Ishikawa (cell line): ENCODE results near the gene C14orf180.

Experiments used
- EGR1 ChIP-seq: IDR thresholded peaks from 2 replicates; pipeline ENCODE4 v1.6.1; 2012
- EP300 ChIP-seq: IDR thresholded peaks from 2 replicates; pipeline ENCODE4 v1.6.1; 2012; ENCODE audit warnings: borderline replicate concordance
- FOXM1 ChIP-seq: IDR thresholded peaks from 2 replicates; pipeline ENCODE4 v1.6.1; 2012; ENCODE audit warnings: low read depth, borderline replicate concordance
- NFIC ChIP-seq: IDR thresholded peaks from 2 replicates; pipeline ENCODE4 v1.6.1; 2012
- RAD21 ChIP-seq: IDR thresholded peaks from 2 replicates; pipeline ENCODE4 v1.6.1; 2012; ENCODE audit warnings: low read depth
- TAF1 ChIP-seq: IDR thresholded peaks from 2 replicates; pipeline ENCODE4 v1.6.1; 2012; ENCODE audit warnings: low read depth, mild to moderate bottlenecking
- TF ChIP-seq, protein P1 (sequence below): IDR thresholded peaks from 2 replicates; pipeline ENCODE4 v1.6.1; 2012; ENCODE audit warnings: low read depth, mild to moderate bottlenecking
- TF ChIP-seq, protein P2 (sequence below): IDR thresholded peaks from 2 replicates; pipeline ENCODE4 v1.6.1; 2012
- TF ChIP-seq, protein P3 (sequence below): IDR thresholded peaks from 2 replicates; pipeline ENCODE4 v1.6.1; 2012

DNA sequence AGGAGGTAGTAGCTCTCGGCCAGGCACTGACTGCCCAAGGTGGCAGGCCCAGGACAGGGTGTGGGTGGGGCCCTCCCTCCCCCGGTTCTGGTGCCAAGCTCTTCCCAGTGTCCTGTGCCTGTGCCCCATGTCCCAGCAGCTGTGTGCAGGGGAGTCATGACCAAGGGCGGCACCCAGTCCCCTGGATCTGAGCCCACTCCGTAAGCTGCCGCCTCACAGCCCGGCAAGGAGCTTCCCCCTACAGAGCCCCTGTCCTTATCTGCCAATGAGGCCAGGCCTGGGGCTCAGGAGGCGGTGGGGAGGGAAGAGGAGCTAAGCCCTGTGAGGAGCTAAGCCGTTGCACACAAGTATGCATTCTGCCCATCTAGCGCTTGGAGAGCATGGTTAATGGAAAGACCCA is 5.6 kb upstream of the C14orf180 start:
- TF ChIP-seq NFIC (no peak), EP300 (no peak), RAD21 (no peak), EGR1 (no peak), TAF1 (no peak), FOXM1 (no peak)
- TF ChIP-seq, protein P1, sequence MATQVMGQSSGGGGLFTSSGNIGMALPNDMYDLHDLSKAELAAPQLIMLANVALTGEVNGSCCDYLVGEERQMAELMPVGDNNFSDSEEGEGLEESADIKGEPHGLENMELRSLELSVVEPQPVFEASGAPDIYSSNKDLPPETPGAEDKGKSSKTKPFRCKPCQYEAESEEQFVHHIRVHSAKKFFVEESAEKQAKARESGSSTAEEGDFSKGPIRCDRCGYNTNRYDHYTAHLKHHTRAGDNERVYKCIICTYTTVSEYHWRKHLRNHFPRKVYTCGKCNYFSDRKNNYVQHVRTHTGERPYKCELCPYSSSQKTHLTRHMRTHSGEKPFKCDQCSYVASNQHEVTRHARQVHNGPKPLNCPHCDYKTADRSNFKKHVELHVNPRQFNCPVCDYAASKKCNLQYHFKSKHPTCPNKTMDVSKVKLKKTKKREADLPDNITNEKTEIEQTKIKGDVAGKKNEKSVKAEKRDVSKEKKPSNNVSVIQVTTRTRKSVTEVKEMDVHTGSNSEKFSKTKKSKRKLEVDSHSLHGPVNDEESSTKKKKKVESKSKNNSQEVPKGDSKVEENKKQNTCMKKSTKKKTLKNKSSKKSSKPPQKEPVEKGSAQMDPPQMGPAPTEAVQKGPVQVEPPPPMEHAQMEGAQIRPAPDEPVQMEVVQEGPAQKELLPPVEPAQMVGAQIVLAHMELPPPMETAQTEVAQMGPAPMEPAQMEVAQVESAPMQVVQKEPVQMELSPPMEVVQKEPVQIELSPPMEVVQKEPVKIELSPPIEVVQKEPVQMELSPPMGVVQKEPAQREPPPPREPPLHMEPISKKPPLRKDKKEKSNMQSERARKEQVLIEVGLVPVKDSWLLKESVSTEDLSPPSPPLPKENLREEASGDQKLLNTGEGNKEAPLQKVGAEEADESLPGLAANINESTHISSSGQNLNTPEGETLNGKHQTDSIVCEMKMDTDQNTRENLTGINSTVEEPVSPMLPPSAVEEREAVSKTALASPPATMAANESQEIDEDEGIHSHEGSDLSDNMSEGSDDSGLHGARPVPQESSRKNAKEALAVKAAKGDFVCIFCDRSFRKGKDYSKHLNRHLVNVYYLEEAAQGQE: no peak
- TF ChIP-seq, protein P2, sequence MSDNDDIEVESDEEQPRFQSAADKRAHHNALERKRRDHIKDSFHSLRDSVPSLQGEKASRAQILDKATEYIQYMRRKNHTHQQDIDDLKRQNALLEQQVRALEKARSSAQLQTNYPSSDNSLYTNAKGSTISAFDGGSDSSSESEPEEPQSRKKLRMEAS: no peak
- TF ChIP-seq, protein P3, sequence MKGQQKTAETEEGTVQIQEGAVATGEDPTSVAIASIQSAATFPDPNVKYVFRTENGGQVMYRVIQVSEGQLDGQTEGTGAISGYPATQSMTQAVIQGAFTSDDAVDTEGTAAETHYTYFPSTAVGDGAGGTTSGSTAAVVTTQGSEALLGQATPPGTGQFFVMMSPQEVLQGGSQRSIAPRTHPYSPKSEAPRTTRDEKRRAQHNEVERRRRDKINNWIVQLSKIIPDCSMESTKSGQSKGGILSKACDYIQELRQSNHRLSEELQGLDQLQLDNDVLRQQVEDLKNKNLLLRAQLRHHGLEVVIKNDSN: no peak
